Right lobe of liver (tissue), 6 donors: Measurements from ENCODE around the gene ITGA8. TPM values are rescaled to one million over a fixed set of nuclear protein-coding genes. Genes with fewer than 3 reads are reported as not detected.

Experiments used
- ATAC-seq, 4 donors: fragments of 200-7000 bp; cut with Tn5 transposase; one replicate each; pipeline ENCODE4 v1.9.1; 2020; ENCODE audit warnings: mild to moderate bottlenecking in 4 of 4, moderate library complexity in 4 of 4
- DNase-seq, 3 donors: peaks; one replicate each; pipeline ENCODE4 v3.0.0-alpha.2; 2020
- H3K27ac ChIP-seq, 3 donors: fragments of 200-600 bp; one replicate each; pipeline ENCODE4 v1.8.0; 2022
- H3K27me3 ChIP-seq, 2 donors: fragments of 200-600 bp; one replicate each; pipeline ENCODE4 v1.8.0; 2022
- H3K36me3 ChIP-seq, 4 donors: fragments of 200-600 bp; sonication (generic) in 1 of 4; one replicate each; pipeline versions ENCODE4 v1.5.1 to v1.8.0; 2017 to 2022; ENCODE audit warnings: control low read depth in 1 of 4
- H3K4me1 ChIP-seq, 4 donors: fragments of 200-600 bp; sonication (generic) in 1 of 4; one replicate each; pipeline versions ENCODE4 v1.5.1 to v1.8.0; 2017 to 2022; ENCODE audit warnings: control low read depth in 1 of 4
- H3K4me3 ChIP-seq, 3 donors: fragments of 200-600 bp; one replicate each; pipeline ENCODE4 v1.8.0; 2022
- H3K9me3 ChIP-seq, 4 donors: fragments of 200-600 bp; sonication (generic) in 1 of 4; one replicate each; pipeline versions ENCODE4 v1.5.1 to v1.8.0; 2017 to 2022; ENCODE audit warnings: control low read depth in 1 of 4
- CTCF ChIP-seq, 4 donors: fragments of 200-600 bp in 3 of 4; fragments of 450-650 bp in 1 of 4; IDR thresholded peaks; one replicate each; pipeline versions ENCODE4 v1.5.1 to v1.8.0; 2016 to 2022; ENCODE audit warnings: antibody characterized with exemption in 4 of 4, mild to moderate bottlenecking in 2 of 4
- POLR2A ChIP-seq: fragments of 450-650 bp; IDR thresholded peaks from one replicate; pipeline ENCODE4 v1.6.1; 2017; ENCODE audit warnings: antibody characterized with exemption, mild to moderate bottlenecking
- WGBS: methylation state at CpG from one replicate; pipeline ENCODE4 v1.1.6; 2018; ENCODE audit warnings: low coverage, low lambda C conversion rate; ENCODE audit not compliant: insufficient coverage; ENCODE audit errors: missing lambda C conversion rate; 5-methylcytosine and 5-hydroxymethylcytosine counted together
- intact Hi-C, 2 donors: fragments of 100-400 bp; cut with DNase I; formaldehyde crosslinking; loops; one replicate each; pipeline versions ENCODE4 v1.11.2 to v1.14.1; 2022
- total RNA-seq, 6 experiments: library from RNA; depleted of rRNA in 2 of 6; stranded (reverse); fragments of >200 nt in 2 of 6; fragmentation: NEBNext Ultra II Directional in 3 of 6; extraction: Animal tissue kit (Norgen Biotek cat#: 25700) in 3 of 6; gene quantifications; one replicate each; pipeline versions ENCODE4 v1.1.0 to v1.2.4, GENCODE V29; 2016 to 2023
- donor health status: DM: no; HTN: yes; CAD: no.
- donor health status: DM: no; HTN: no; CAD: no.
- donor health status: DM: no; HTN: no; CAD: no.
- donor health status: DM: no; HTN: yes; CAD: no.
- donor health status: DM: no; HTN: yes; CAD: no.

ITGA8 gene
- total RNA-seq, 6 experiments from 2014 or later = 0.18 to 0.80 (median 0.36) TPM

- Histone ChIP-seq H3K27me3 (no peaks in the 10 kb centered on the region), H3K4me1 (no peaks in the 10 kb centered on the region), H3K27ac (no peak overlapping the region), H3K4me3 (no peak overlapping the region), H3K36me3 (no peaks in the 10 kb centered on the region), H3K9me3 (no peaks in the 10 kb centered on the region)
- ATAC-seq = no peak
- WGBS = 20% methylated on average over 6 of the region's 6 CpGs
- no peak for DNase-seq
- no peak for TF ChIP-seq POLR2A
- no peak for TF ChIP-seq CTCF (IDR thresholded peaks at IDR 0.05)
- intact Hi-C loops = no loop called here
These were observed 68.5 kb downstream of the ITGA8 start for GRCh38 chr10:15651175-15651574.

GRCh38 chr10:15642095-15642494 lies 77.6 kb downstream of the ITGA8 start:
- no peak overlapping the region for H3K27ac ChIP-seq
- TF ChIP-seq POLR2A (no peak), CTCF (IDR thresholded peaks at IDR 0.05) (no peak)

GRCh38 chr10:15640536-15641085 lies 79.1 kb downstream of the ITGA8 start:
- DNase-seq = no peak
- Histone ChIP-seq H3K27ac (no peak overlapping the region), H3K4me3 (no peak overlapping the region), H3K36me3 (no peaks in the 10 kb centered on the region), H3K27me3 (no peaks in the 10 kb centered on the region), H3K9me3 (no peaks in the 10 kb centered on the region), H3K4me1 (no peaks in the 10 kb centered on the region)
- TF ChIP-seq CTCF (IDR thresholded peaks at IDR 0.05) (no peak), POLR2A (no peak)
- ATAC-seq = no peak
- intact Hi-C loops = no loop called here
- WGBS = 45% methylated on average over 4 of the region's 5 CpGs

More at GRCh38 chr10:15642095-15642494, 77.6 kb downstream of the ITGA8 start:
- 0% methylated on average over 1 of the region's 2 CpGs for WGBS
- H3K27me3 ChIP-seq = no peaks in the 10 kb centered on the region
- ATAC-seq (peak; percentile 43 to 80 (median 58)), DNase-seq (no peak)
- no peaks in the 10 kb centered on the region for H3K4me1 ChIP-seq
- intact Hi-C loops = no loop called here
- H3K9me3 ChIP-seq = no peaks in the 10 kb centered on the region
- H3K36me3 ChIP-seq = no peaks in the 10 kb centered on the region
- H3K4me3 ChIP-seq = no peak overlapping the region

- no peak overlapping the region for H3K27ac ChIP-seq
- H3K4me1 ChIP-seq = no peaks in the 10 kb centered on the region
- H3K36me3 ChIP-seq = no peaks in the 10 kb centered on the region
- DNase-seq (no peak), ATAC-seq (no peak)
- no peak overlapping the region for H3K4me3 ChIP-seq
- H3K9me3 ChIP-seq = no peaks in the 10 kb centered on the region
- no peaks in the 10 kb centered on the region for H3K27me3 ChIP-seq
- WGBS = 51% methylated on average over 3 of the region's 3 CpGs
- intact Hi-C loops = no loop called here
- TF ChIP-seq POLR2A (no peak), CTCF (IDR thresholded peaks at IDR 0.05) (no peak)
These were observed 83.3 kb downstream of the ITGA8 start for GRCh38 chr10:15636446-15636845.
